ENCODE measurements around the gene CCL28. TPM values are rescaled to one million over a fixed set of nuclear protein-coding genes. Genes with fewer than 3 reads are reported as not detected.

CCL28 gene
- total RNA-seq, 4 donors from 2014 or later: 1.2 to 3.7 (median 2.2) TPM

GRCh38 chr5:43401827-43402226 is 10.4 kb downstream of the CCL28 start:
- TF ChIP-seq CTCF (IDR thresholded peaks at IDR 0.05; ENCODE audit: low read depth): no peak

GRCh38 chr5:43400082-43400481 is 12.1 kb downstream of the CCL28 start:
- TF ChIP-seq CTCF (IDR thresholded peaks at IDR 0.05; ENCODE audit: low read depth): no peak

DNA sequence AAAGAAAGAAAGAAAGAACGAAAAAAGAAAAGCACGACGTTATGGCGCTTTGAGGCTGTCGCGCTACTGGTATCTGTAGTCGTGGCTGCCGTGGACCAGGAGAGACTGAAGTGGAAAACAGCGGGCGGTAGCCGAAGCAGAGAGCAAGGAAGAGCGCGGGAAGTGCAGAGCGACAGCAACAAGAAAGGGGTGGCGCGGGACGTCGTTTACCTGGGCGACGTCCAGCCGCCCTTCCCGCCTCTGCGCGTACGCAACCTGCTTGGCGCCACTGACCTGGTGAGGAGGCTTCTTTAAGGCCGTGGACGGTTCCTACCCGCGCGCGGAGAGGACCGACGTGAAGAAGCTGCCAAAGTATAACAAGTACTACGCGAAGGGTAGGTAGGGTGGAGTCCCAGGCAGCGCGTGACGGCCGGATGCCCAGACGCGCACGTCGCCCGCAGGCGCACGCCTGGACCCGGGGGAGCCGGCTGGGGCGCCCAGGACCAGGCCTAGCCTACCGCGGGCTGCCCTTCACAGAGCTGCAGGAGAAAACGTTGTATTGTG is 15.4 kb downstream of the CCL28 start:
- no peak for TF ChIP-seq CTCF (IDR thresholded peaks at IDR 0.05; ENCODE audit: low read depth)

GRCh38 chr5:43390471-43390870 is 21.7 kb downstream of the CCL28 start:
- TF ChIP-seq CTCF (IDR thresholded peaks at IDR 0.05; ENCODE audit: low read depth): no peak

- TF ChIP-seq CTCF (IDR thresholded peaks at IDR 0.05; ENCODE audit: low read depth): no peak
These were observed 22.4 kb downstream of the CCL28 start for GRCh38 chr5:43389679-43390329.

DNA sequence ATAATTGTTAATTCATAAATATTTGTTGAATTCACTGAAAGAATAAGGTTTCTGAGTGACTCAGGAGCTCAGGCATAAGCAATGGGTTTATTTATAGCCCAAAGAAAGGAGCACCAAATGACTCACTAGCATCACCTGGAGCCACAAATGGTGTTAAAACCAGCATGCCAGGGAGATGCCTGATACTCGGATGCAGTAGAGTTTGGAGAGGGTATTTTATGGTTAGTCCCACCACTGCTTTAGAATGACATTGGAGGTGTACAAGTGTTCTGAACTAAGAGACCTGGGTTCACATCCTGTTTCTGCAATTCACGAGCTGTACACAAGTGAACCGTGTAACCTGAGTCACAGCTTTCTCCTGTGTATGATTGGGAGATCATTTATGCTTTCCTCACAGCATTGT is 25.2 kb downstream of the CCL28 start:
- TF ChIP-seq CTCF (IDR thresholded peaks at IDR 0.05; ENCODE audit: low read depth): no peak

DNA sequence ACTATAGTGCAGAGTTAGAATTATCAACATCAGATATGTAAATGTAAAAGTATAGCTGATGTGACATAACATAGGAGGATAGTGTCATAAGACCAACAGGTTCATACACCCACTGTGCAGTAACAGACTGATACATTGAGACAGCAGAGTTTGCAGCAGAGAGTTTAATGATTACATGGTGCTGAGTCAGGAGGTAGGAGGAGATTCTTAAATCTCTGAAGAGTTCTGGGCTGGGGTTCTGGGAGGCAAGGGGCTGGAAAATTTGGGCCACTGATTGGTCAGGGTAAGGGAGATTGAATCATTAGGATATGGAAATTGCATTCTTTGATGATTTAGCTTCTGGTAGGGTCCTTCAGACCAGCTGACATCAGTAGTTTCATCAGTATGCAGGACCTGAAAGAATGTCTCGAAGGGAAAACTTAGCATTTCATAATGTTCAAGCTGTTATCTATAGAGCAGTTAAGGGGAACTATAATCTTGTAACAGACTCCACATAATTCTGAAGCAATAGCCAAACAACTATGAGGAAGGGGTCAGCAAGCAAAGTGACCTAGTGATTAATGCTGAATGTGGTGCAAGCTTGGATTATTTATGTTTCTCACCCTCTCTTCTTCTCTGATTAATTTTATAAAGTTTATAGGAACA is 35.6 kb downstream of the CCL28 start:
- TF ChIP-seq CTCF (IDR thresholded peaks at IDR 0.05; ENCODE audit: low read depth): no peak

All from subcutaneous adipose tissue (tissue), 4 donors.